ENCODE results near the gene GALNT15.

The GALNT15 gene

DNA sequence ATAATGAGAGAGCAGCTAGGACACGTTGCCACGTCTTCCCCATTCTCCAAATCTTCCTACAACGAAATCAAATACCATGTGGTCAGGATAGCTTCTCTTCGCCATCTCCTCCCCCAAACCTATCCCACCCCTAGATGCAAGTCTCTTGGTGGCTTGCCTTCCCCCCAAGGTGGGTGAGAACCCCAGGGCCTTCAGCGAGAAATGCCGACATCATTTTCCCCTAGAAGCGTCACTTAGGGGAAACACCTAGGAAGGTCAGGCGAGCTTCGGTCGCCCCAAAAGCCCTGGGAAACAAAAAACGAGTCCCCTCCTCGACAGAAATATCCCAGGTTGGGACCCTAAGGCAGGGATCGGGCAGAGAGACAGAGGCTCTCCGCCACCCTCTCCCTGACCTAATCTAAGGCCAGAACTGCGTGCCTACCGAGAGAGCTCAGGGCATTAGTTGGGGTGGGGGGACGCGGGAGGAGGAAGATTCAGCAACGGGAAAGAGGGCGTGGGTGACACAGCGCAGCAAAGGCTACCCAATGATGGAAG lies 89.8 kb downstream of the GALNT15 start:
- in situ Hi-C loops (cut with MboI; ENCODE audit: low sequenced_read_pairs, unreplicated experiment): no loop called here
- DNase-seq (ENCODE audit: low spot score): no peak
- TF ChIP-seq, protein P1, sequence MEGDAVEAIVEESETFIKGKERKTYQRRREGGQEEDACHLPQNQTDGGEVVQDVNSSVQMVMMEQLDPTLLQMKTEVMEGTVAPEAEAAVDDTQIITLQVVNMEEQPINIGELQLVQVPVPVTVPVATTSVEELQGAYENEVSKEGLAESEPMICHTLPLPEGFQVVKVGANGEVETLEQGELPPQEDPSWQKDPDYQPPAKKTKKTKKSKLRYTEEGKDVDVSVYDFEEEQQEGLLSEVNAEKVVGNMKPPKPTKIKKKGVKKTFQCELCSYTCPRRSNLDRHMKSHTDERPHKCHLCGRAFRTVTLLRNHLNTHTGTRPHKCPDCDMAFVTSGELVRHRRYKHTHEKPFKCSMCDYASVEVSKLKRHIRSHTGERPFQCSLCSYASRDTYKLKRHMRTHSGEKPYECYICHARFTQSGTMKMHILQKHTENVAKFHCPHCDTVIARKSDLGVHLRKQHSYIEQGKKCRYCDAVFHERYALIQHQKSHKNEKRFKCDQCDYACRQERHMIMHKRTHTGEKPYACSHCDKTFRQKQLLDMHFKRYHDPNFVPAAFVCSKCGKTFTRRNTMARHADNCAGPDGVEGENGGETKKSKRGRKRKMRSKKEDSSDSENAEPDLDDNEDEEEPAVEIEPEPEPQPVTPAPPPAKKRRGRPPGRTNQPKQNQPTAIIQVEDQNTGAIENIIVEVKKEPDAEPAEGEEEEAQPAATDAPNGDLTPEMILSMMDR (IDR thresholded peaks at IDR 0.05; ENCODE audit: borderline replicate concordance, control extremely low read depth, extremely low read depth, insufficient read depth, missing control alignments): no peak

DNA sequence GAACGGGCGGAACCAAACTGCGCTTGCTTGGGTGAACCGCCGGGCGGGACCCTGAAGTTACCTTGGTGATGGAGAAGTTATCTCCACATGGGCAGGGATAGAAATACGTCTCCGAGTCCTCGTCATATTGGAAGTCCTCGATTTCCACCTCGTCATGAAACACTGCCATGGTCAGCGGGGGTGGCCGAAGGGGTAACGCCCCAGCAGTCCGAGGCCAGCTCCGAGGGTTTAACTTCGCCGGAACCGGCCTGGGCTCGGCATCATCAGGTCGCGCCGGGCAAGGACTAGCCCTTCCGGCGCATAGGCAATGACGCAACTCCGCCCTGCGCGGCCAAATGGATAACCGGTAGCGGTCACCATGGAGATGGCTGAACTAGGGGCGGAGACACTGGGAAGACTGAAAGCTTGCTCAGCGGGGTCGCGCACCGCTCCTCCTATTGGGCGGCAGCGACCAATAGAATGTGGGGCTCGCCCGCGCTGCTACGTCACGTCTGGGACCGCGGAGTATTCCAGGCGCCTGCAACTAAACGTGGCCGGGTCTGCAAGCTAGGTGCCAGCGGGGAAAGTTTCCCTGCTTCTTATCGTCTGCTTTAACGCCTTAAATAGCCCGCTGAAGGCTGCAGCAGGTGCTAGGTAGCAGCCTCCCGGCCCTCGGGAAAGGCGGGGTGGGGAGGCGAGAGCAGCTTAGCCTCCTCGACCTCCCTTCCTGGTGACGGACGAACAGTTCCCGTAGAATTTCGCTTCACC lies 90.4 kb downstream of the GALNT15 start, which contains the start of the genes DPH3 and OXNAD1:
Gene DPH3, minus strand, starts transcription at position 236 of the 747 bp plus-strand sequence. Its CDS starts 67 bp downstream, at position 169.
Gene OXNAD1, plus strand, starts transcription at position 505 of the 747 bp plus-strand sequence. CDS start 5,741 bp downstream, outside the sequence.
- TF ChIP-seq, protein P1 (IDR thresholded peaks at IDR 0.05; ENCODE audit: borderline replicate concordance, control extremely low read depth, extremely low read depth, insufficient read depth, missing control alignments): no peak
- DNase-seq (ENCODE audit: low spot score): peak; percentile 96
- in situ Hi-C loops (cut with MboI; ENCODE audit: low sequenced_read_pairs, unreplicated experiment): no loop called here

DNA sequence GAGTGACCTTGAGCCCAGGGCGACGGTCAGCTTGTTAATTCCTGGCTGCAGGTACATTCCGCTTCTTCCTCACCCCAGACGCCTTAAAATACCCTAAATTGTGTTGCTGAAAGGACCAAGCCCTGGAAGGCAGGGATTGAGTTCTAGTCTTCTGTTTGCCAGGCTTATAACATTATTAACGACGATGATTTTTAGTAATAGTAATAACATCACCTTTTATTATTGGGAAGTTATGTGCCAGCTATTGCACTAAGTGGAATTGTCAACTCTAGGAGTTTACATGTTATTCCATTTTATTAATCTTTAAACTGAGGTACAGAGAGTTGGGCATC lies 90.9 kb downstream of the GALNT15 start:
- TF ChIP-seq, protein P1 (IDR thresholded peaks at IDR 0.05; ENCODE audit: borderline replicate concordance, control extremely low read depth, extremely low read depth, insufficient read depth, missing control alignments): no peak
- DNase-seq (ENCODE audit: low spot score): no peak
- in situ Hi-C loops (cut with MboI; ENCODE audit: low sequenced_read_pairs, unreplicated experiment): no loop called here

DNA sequence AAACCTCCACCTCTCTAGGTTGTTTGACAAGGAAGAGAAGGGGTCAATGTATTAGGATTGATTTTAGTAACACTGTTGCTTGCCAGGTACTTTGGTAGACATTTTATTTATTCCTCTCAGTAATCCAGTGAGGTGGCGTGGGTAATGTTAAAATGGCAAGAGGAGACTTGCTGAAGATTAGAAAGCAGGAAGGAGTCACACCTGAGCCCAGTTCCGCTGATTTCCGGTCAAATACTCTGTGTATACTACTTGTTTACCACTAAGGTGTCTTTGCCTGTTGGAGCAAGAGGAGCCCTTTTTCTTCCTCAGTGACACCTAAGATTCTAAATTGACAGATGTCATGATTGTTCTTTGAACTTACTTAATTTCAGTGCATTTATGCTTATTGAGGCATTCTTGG lies 92.2 kb downstream of the GALNT15 start:
- in situ Hi-C loops (cut with MboI; ENCODE audit: low sequenced_read_pairs, unreplicated experiment): no loop called here
- TF ChIP-seq, protein P1 (IDR thresholded peaks at IDR 0.05; ENCODE audit: borderline replicate concordance, control extremely low read depth, extremely low read depth, insufficient read depth, missing control alignments): no peak
- DNase-seq (ENCODE audit: low spot score): no peak

DNA sequence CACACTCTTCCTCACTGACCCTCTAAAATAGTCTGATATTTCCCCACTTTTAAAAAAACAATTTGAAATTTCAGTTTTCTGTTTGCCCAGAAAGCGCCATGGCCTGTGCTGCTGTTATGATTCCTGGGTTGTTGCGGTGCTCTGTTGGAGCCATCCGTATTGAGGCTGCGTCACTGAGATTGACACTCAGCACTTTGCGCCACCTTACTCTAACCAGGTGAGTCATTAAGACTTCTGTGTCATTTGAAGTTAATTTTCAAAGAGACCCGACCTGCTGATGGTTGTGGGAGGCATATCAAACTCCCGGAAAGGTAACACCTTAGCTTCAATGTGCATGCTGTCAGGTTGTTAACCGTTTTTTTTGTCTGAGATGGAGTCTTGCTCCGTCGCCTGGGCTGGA lies 96.4 kb downstream of the GALNT15 start:
- no peak for DNase-seq (ENCODE audit: low spot score)
- TF ChIP-seq, protein P1 (IDR thresholded peaks at IDR 0.05; ENCODE audit: borderline replicate concordance, control extremely low read depth, extremely low read depth, insufficient read depth, missing control alignments): no peak
- in situ Hi-C loops (cut with MboI; ENCODE audit: low sequenced_read_pairs, unreplicated experiment): loop anchor here (10.0 kb wide), 1 partner anchor 284 kb away; no protein-coding TSS in a partner anchor

DNA sequence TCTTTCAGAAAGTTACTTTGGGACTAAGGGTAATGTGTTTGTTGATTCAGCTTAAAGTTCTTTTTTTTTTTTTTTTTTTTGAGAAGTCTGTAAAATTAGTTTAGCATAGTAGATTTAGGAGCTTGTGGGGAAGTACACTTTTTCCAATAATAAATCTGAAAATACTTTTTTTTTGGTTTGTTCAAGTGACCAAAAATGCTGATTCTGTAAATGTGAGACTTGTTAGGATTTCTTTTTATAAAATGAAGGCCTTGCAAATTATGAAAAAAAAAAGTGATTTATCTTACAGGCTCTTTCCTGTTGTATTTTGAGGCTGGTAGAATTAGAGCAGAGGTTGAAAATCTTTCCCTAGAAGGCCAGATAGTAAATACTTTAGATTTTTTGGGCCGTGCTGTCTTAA lies 98.1 kb downstream of the GALNT15 start:
- TF ChIP-seq, protein P1 (IDR thresholded peaks at IDR 0.05; ENCODE audit: borderline replicate concordance, control extremely low read depth, extremely low read depth, insufficient read depth, missing control alignments): no peak
- no peak for DNase-seq (ENCODE audit: low spot score)
- in situ Hi-C loops (cut with MboI; ENCODE audit: low sequenced_read_pairs, unreplicated experiment): loop anchor here (10.0 kb wide), 1 partner anchor 282 kb away; no protein-coding TSS in a partner anchor
